Activated T-cell treated with anti-CD3 and anti-CD28 coated beads for 1 hour (primary cell): ENCODE results near the gene BBS10.
"Not testable (repeated sequence)": the region's sequence is repeated elsewhere in the genome, so short reads cannot be mapped to it uniquely, and the experiment has no call there.

Source experiments
- DNase-seq: peaks from one replicate; pipeline ENCODE4 v3.0.0-alpha.2; 2020; ENCODE audit warnings: low read depth

Gene BBS10

GRCh38 chr12:76348079-76348901 lies at the start of gene BBS10:
Gene BBS10, minus strand, starts transcription at chr12:76348415. Its CDS starts 57 bp downstream, at chr12:76348358.
- peak; percentile 73 for DNase-seq

GRCh38 chr12:76391461-76391860 lies 43.2 kb upstream of the BBS10 start:
- DNase-seq: no peak

- no peak for DNase-seq
Observed at GRCh38 chr12:76387614-76388013, 39.4 kb upstream of the BBS10 start.

GRCh38 chr12:76384560-76384959 lies 36.3 kb upstream of the BBS10 start:
- no peak for DNase-seq

DNA sequence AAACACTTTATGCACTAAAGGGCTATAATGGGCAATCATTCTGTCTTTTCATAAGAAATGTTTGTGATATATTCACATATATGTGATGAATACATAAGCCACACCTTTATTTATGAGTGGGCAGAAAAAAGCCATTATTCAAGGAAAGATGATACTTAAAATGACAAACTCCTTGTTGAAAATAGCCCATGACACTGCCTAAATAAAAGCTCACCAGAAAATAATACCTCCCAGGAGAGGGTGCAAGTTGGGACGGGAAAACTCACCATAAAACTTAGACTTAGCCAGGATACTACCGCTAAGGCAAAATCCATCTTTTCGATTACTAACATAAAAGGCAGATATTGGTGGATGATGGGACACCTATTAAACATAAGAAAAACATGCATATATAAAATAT lies 35.8 kb upstream of the BBS10 start:
- no peak for DNase-seq

DNA sequence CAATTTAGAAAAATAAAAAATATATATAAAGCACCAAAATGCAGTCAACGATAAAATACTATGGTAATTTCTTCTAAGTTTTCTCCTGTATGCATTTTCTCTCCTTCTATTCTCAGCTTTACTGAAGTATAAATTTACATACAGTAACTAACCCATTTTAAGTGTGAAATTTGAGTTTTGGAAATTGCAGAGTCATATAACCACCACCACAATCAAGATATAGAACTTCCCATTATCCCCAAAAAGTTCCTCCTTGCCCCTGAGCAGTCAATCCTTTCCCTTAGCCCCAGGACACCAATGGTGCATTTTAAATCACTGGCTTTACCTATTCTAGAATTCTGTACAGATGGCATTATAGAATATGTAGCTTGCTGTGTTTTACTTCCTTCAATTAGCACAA lies 31.0 kb upstream of the BBS10 start:
- DNase-seq: no peak

GRCh38 chr12:76376876-76377275 lies 28.7 kb upstream of the BBS10 start:
- not testable (repeated sequence) for DNase-seq

- no peak for DNase-seq
Observed at GRCh38 chr12:76375939-76376338, 27.7 kb upstream of the BBS10 start.

- DNase-seq: no peak
Observed at GRCh38 chr12:76375470-76375869, 27.3 kb upstream of the BBS10 start.

DNA sequence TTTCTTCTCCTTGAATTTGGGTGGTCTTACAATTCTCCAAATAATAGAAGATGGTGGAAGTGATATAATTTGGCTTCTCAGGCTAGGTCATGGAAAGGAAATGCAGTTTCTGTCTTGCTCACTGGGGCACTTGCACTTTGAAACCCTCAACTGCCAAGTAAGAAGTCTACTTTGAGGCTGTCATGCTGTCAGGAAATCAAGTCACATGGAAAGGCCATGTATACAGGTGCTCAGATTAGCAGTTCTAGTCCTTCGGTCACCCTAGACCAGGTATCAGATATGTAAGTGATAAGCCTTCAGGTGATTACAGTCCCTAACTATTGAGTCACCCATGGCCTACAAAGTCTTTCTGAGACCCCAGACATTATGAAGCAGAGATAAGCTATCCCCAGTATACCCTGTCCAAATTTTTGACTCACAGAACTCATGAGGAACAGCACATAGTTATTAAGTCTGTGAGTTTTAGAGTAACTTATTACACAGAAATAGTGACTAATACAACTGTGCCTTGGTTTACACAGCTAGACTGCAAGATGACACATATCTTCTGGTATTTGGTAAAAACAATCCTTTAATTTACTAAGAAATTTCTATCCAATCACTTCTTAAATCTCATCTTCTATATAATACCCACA lies 26.3 kb upstream of the BBS10 start:
- no peak for DNase-seq

GRCh38 chr12:76368230-76368629 lies 20.0 kb upstream of the BBS10 start:
- no peak for DNase-seq

DNA sequence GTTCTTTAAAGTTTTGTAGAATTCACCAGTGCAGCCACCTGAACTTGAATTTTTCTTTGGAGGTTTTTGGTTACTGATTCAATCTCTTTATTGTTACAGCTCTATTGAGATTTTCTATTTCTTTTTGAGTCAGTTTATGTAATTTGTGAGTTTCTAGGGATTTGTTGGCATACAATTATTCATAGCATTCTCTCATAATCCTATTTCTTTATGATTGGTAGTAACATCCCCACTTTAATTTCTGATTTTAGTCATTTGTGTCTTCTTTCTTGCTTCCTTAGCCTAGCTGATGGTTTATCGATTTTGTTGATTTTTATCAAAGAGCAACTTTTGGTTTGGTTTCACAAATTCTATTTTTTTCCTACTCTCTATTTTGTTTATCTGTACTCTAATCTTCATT lies 17.9 kb upstream of the BBS10 start:
- no peak for DNase-seq

- not testable (repeated sequence) for DNase-seq
Observed at GRCh38 chr12:76364131-76364530, 15.9 kb upstream of the BBS10 start.

- DNase-seq: no peak
Observed at GRCh38 chr12:76360316-76360715, 12.1 kb upstream of the BBS10 start.

GRCh38 chr12:76356071-76356470 lies 7.9 kb upstream of the BBS10 start:
- DNase-seq: no peak

DNA sequence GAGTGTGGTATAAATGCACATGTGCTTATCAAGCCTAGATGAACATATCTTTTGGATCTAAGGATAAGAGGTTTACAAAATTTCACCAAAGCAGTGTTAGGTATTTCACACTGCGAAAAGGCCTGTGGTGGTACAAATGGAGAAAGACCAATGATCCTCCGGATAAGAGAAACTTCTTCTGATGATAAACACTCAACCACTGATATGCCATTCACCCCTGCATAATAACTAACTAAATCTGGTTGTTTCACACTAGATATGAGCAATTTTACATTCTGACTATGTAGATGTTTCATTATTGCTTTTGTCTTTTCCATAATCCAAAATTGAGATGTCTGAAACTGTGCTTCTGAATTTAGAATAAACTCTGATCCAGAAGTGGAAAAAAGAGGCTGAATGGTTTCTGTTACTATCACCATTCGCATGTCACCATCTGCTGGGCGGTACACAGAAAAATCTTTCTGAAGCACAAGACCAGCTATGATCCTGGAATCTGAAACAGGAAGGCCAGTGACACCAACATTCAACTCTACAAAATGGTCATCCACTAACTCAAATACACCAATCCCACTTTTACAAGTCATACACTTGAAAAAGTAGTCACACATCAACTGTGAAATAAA lies 1.3 kb downstream of the BBS10 start:
- no peak for DNase-seq

GRCh38 chr12:76346236-76346635 lies 2.0 kb downstream of the BBS10 start:
- no peak for DNase-seq

GRCh38 chr12:76345569-76345968 lies 2.6 kb downstream of the BBS10 start:
- no peak for DNase-seq

DNA sequence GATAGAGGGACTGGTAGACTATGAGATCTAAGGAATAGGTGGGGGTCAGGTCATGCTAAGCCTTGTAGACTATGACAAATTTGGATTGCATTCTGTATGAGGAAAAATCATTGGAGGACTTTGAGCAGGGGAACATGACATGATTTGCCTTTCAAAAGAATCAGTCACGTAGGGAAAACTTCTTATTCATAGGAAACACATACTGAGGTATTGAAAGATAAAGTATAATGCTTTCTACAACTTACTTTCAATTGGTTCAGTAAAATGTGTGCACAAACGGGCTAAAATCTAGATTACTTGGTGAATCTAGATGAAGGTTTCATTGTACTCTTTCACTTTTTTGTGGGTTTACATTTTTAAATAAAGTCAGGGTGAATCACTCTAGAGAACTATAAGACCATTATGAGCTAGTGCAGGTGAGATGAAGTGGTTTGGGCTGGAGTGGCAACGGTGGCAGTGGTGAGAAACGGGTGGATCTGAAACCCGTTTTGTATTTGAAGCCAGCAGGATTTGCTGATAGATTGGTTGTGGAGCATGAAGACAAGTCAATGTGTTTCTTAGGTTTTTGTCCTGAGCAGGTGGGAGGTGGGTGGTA lies 6.7 kb downstream of the BBS10 start:
- DNase-seq: no peak

GRCh38 chr12:76340680-76341435 lies 7.4 kb downstream of the BBS10 start:
- no peak for DNase-seq

- no peak for DNase-seq
Observed at GRCh38 chr12:76337583-76337982, 10.6 kb downstream of the BBS10 start.

DNA sequence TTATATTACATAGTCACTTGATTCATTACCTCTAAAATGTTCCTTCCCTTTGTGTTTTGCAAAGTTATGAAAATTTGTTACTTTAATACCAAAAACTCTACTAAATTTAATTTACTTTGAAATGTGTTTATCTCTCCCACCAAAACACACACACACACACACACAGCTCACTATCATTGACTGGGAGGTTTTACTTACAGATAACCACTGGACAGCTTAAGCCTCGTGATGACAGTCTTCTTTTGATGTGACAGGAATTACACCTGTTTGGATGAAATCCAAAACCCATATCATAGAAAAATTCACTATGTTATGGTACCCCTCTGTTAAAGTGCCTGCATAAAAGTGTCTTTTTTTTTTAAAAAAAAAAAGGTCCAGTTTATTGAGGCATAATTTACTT lies 15.6 kb downstream of the BBS10 start:
- no peak for DNase-seq
